Gastrocnemius medialis (tissue), 4 donors: ENCODE measurements around the gene RBBP8.

Source experiments
- CTCF ChIP-seq, 5 experiments: fragments of 450-650 bp in 3 of 5; fragments of 200-600 bp in 2 of 5; sonication (generic) in 2 of 5; IDR thresholded peaks in 4 of 5; conservative IDR thresholded peaks in 1 of 5; 1 replicate in 4 of 5; 2 replicates in 1 of 5; pipeline ENCODE4 v1.5.1; 2016 to 2019; ENCODE audit warnings: antibody characterized with exemption in 5 of 5, mild to moderate bottlenecking in 3 of 5, moderate library complexity in 3 of 5
- POLR2A ChIP-seq, 2 donors: fragments of 450-650 bp; IDR thresholded peaks; one replicate each; pipeline ENCODE4 v1.6.1; 2017; ENCODE audit warnings: antibody characterized with exemption in 2 of 2, mild to moderate bottlenecking in 2 of 2, moderate library complexity in 2 of 2

- no peak for TF ChIP-seq CTCF (IDR thresholded peaks at IDR 0.05 in 4 of 5, conservative IDR thresholded peaks at IDR 0.05 in 1 of 5)
- no peak for TF ChIP-seq POLR2A (IDR thresholded peaks at IDR 0.05)
Measured at GRCh38 chr18:23049698-23050373, 116.7 kb downstream of the RBBP8 start.
